ENCODE measurements around the gene HNRNPC.

HNRNPC gene

DNA sequence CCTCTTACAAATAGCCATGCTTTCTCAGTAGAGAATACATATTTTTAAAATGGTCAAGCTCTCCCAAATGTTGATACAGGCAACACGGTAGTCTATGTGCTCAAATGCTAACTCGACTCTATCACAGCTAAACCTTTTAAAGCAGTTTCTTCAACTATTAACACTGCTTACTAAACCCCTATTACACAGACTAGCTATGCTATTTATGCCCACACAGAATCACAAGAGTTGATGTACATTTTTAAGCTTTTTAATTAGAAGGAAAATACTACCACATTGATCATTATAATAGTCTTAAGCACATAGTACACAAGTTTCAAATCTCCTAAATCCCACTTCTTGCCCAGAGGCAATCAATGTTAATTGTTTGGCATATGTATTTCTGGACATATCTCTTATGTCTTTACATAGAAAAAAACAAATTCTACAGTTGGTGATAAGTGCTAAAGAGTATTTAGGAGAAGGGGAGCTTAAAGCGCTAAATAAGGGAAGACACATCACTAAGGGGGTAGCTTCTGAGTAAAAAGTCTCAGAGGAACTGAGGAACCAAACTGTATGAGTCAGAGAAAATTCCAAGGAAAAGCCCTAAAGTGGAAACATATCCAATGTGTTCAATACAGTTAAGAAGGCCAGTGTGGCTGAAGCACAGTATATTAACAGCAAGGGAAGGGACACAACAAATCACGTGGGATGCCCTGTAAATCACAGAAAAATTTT is 13.7 kb downstream of the HNRNPC start:
- no peak overlapping the region for H3K27ac ChIP-seq (ENCODE audit: low read length)

DNA sequence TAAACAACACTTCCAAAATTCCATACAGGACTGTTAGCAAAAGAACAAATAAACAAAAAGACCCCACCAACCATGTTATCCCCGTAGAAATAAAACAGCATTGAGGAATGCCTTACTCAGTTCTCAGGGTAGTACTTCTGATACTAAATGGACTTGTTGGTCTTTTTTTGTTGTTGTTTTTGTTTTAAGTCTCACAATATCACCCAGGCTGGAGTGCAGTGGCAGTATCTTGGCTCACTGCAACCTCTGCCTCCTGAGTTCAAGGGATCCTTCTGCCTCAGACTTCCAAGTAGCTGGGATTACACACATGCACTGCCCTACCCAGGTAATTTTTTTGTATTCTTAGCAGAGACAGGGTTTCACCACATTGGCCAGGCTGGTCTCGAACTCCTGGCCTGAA is 17.1 kb downstream of the HNRNPC start:
- Histone ChIP-seq H3K4me3 (ENCODE audit: low read length) (no peak overlapping the region), H3K4me2 (ENCODE audit: low read length) (no peak overlapping the region), H3K27me3 (ENCODE audit: low read depth, low read length) (no peaks in the 10 kb centered on the region), H3K4me1 (ENCODE audit: low read length) (peaks cover 6% of the 10 kb centered on the region; the same call in 1 of the 2 replicates), H2AFZ (ENCODE audit: low read depth, low read length) (no peak overlapping the region), H3K79me2 (ENCODE audit: low read length) (peaks cover 100% of the 10 kb centered on the region), H4K20me1 (ENCODE audit: insufficient read depth, low read length) (peaks cover 100% of the 10 kb centered on the region), H3K9ac (ENCODE audit: low read length) (no peak overlapping the region), H3K27ac (ENCODE audit: low read length) (no peak overlapping the region), H3K36me3 (replicated peaks; ENCODE audit: low read depth, low read length) (peaks cover 79% of the 10 kb centered on the region), H3K9me3 (ENCODE audit: insufficient read depth, low read length) (no peaks in the 10 kb centered on the region)
- TF ChIP-seq, protein P1, sequence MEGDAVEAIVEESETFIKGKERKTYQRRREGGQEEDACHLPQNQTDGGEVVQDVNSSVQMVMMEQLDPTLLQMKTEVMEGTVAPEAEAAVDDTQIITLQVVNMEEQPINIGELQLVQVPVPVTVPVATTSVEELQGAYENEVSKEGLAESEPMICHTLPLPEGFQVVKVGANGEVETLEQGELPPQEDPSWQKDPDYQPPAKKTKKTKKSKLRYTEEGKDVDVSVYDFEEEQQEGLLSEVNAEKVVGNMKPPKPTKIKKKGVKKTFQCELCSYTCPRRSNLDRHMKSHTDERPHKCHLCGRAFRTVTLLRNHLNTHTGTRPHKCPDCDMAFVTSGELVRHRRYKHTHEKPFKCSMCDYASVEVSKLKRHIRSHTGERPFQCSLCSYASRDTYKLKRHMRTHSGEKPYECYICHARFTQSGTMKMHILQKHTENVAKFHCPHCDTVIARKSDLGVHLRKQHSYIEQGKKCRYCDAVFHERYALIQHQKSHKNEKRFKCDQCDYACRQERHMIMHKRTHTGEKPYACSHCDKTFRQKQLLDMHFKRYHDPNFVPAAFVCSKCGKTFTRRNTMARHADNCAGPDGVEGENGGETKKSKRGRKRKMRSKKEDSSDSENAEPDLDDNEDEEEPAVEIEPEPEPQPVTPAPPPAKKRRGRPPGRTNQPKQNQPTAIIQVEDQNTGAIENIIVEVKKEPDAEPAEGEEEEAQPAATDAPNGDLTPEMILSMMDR (IDR thresholded peaks at IDR 0.05; ENCODE audit: low read depth, low read length), result no peak

More for the DNA sequence above, 13.7 kb downstream of the HNRNPC start:
- peaks cover 18% of the 10 kb centered on the region for H3K4me1 ChIP-seq (ENCODE audit: low read length)
- peaks cover 96% of the 10 kb centered on the region for H4K20me1 ChIP-seq (ENCODE audit: insufficient read depth, low read length)
- H3K4me3 ChIP-seq (ENCODE audit: low read length), result no peak overlapping the region
- no peaks in the 10 kb centered on the region for H3K9me3 ChIP-seq (ENCODE audit: insufficient read depth, low read length)
- no peak overlapping the region for H3K9ac ChIP-seq (ENCODE audit: low read length)
- H3K27me3 ChIP-seq (ENCODE audit: low read depth, low read length), result no peaks in the 10 kb centered on the region
- H3K4me2 ChIP-seq (ENCODE audit: low read length), result no peak overlapping the region
- no peak overlapping the region for H2AFZ ChIP-seq (ENCODE audit: low read depth, low read length)
- H3K36me3 ChIP-seq (replicated peaks; ENCODE audit: low read depth, low read length), result peaks cover 68% of the 10 kb centered on the region
- no peak for TF ChIP-seq EZH2phosphoT487 (IDR thresholded peaks at IDR 0.05; ENCODE audit: low read depth)
- TF ChIP-seq, protein P1 (IDR thresholded peaks at IDR 0.05; ENCODE audit: low read depth, low read length), result no peak
- H3K79me2 ChIP-seq (ENCODE audit: low read length), result peaks cover 100% of the 10 kb centered on the region

DNA sequence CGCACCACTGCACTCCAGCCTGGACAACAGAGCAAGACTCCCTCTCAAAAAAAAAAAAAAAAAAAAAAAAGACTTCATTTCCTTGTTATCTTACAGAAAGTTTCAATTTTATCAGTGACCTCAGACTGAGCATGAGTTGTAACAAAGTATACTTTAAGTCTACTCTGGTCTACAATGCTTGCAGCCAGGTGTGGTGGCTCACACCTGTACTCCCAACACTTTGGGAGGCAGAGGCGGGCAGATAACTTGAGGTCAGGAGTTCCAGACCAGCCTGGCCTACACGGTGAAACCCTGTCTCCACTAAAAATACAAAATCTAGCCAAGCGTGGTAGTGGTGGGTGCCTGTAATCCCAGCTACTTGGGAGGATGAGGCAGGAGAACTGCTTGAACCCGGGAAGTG is 18.0 kb downstream of the HNRNPC start:
- H4K20me1 ChIP-seq (ENCODE audit: insufficient read depth, low read length), result peaks cover 100% of the 10 kb centered on the region
- no peak overlapping the region for H3K9ac ChIP-seq (ENCODE audit: low read length)
- no peak overlapping the region for H3K4me2 ChIP-seq (ENCODE audit: low read length)
- TF ChIP-seq, protein P1 (IDR thresholded peaks at IDR 0.05; ENCODE audit: low read depth, low read length), result no peak
- TF ChIP-seq EZH2phosphoT487 (IDR thresholded peaks at IDR 0.05; ENCODE audit: low read depth), result no peak
- no peak overlapping the region for H3K4me3 ChIP-seq (ENCODE audit: low read length)
- peaks cover 78% of the 10 kb centered on the region for H3K36me3 ChIP-seq (replicated peaks; ENCODE audit: low read depth, low read length)
- H3K27me3 ChIP-seq (ENCODE audit: low read depth, low read length), result no peaks in the 10 kb centered on the region
- H3K79me2 ChIP-seq (ENCODE audit: low read length), result peaks cover 100% of the 10 kb centered on the region
- H3K27ac ChIP-seq (ENCODE audit: low read length), result no peak overlapping the region
- no peak overlapping the region for H2AFZ ChIP-seq (ENCODE audit: low read depth, low read length)
- 0 out of 2 replicates have a peak, but pooled peaks cover 6% of the 10 kb centered on the region for H3K4me1 ChIP-seq (ENCODE audit: low read length)
- H3K9me3 ChIP-seq (ENCODE audit: insufficient read depth, low read length), result no peaks in the 10 kb centered on the region

DNA sequence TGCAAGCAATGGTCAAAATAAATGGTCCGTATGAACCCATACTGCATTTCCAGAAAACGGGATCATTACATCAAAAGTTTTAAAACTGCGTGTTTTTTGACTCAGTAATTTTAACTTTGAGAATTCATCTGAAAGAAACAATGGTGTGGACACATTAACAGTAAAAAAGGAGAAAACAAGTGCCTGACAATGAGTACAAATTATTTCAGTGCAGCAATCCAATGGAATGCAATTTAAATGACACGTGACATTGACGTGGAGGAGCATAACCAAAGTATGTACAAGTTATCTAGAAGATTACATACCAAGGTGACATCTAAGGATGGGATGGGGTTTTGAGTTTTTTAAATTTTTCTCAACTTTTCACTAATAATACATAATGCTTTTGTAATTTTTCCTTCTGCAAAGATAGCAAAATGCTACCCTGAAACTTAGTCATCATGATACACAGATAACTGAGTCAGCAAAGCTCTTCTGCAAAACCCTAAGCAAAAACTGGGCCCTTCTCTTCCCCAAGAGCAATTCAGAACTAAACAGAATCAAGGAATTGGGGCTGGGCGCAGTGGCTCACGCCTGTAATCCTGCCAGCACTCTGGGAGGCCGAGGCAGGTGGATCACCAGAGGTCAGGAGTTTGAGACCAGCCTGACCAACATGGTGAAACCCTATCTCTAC is 20.4 kb downstream of the HNRNPC start:
- H3K4me2 ChIP-seq (ENCODE audit: low read length), result no peak overlapping the region
- peaks cover 100% of the 10 kb centered on the region for H4K20me1 ChIP-seq (ENCODE audit: insufficient read depth, low read length)
- no peak overlapping the region for H3K27ac ChIP-seq (ENCODE audit: low read length)
- H3K9me3 ChIP-seq (ENCODE audit: insufficient read depth, low read length), result no peaks in the 10 kb centered on the region
- no peak overlapping the region for H2AFZ ChIP-seq (ENCODE audit: low read depth, low read length)
- peaks cover 100% of the 10 kb centered on the region for H3K79me2 ChIP-seq (ENCODE audit: low read length)
- peaks cover 72% of the 10 kb centered on the region for H3K36me3 ChIP-seq (replicated peaks; ENCODE audit: low read depth, low read length)
- TF ChIP-seq, protein P1 (IDR thresholded peaks at IDR 0.05; ENCODE audit: low read depth, low read length), result no peak
- no peak for TF ChIP-seq EZH2phosphoT487 (IDR thresholded peaks at IDR 0.05; ENCODE audit: low read depth)
- no peak overlapping the region for H3K4me3 ChIP-seq (ENCODE audit: low read length)
- H3K27me3 ChIP-seq (ENCODE audit: low read depth, low read length), result no peaks in the 10 kb centered on the region
- H3K9ac ChIP-seq (ENCODE audit: low read length), result no peak overlapping the region
- H3K4me1 ChIP-seq (ENCODE audit: low read length), result no peaks in the 10 kb centered on the region

Data from OCI-LY3 (cell line).